GM21717 (cell line): Measurements from ENCODE around the gene TMEM150B.

Experiments used
- ATAC-seq: cut with Tn5 transposase; IDR thresholded peaks from one replicate; pipeline ENCODE4 v1.9.1; 2021; ENCODE audit warnings: mild to moderate bottlenecking, moderate library complexity; ENCODE audit not compliant: unreplicated experiment

Gene TMEM150B

DNA sequence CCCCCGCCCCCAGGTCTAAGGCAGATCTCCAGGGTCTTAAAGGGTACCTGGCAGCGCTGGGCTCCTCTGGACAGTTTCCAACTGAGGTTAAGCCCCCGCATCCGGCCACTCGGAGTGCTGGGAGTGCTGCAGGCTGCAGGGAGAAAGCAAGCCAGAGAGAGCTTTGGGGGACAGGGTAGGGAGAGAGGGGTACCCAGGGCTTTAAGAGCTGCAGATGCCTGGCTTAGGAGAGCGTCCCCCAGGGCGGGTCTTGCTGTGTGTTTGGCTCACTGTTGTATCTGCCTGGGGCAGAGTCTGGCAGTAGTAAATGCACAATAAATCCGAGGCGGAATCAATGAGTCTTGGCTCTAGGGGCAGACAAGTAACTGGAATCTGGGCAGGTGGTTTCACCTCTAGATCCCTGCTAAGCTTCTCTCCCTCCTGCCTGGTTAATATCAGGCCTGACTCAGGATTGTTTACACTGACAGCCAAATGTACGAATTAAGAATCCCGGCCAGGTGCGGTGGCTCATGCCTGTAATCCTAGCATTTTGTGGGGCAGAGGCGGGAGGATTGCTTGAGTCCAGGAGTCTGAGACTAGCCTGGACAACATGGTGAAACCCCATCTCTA is 30.2 kb upstream of the TMEM150B start:
- no peak for ATAC-seq

GRCh38 chr19:55354698-55355212 is 29.6 kb upstream of the TMEM150B start, which contains the start of gene COX6B2:
TSS of gene COX6B2 (minus strand) at chr19:55354719. CDS start at chr19:55354521, 198 bp downstream.
- ATAC-seq: no peak

GRCh38 chr19:55353803-55354697 is 28.9 kb upstream of the TMEM150B start:
- no peak for ATAC-seq

GRCh38 chr19:55353356-55353802 is 28.2 kb upstream of the TMEM150B start:
- ATAC-seq: no peak

DNA sequence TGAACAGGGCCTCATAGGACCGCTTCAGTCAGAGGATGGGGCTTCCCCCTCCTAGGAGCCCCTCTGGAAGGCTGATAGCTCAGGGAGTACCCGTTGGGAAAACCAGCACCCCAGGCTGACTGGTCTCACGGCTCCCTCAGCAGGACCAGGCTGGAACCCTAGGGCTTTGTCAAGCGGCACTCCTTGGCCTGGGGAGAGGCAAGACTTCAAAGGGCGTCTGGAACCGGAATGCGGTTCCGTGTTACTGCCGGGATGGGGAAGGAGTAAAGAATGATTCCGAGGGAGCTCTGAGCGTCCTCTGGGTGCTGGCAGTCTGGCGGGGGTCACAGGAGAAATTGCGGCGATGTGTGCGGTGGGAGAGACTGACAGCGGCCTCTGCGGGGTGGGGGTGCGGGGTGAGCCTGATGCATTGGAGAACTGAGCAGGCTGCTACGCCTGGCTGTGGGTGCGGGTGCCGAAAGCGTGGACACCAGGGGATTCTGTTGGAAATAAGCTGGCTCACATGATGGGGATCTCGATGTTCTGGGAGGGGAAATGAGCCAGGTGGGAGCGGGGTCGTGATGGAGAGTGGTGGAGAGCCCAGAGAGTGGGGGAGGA is 27.5 kb upstream of the TMEM150B start:
- no peak for ATAC-seq

GRCh38 chr19:55352040-55352439 is 26.9 kb upstream of the TMEM150B start:
- no peak for ATAC-seq

DNA sequence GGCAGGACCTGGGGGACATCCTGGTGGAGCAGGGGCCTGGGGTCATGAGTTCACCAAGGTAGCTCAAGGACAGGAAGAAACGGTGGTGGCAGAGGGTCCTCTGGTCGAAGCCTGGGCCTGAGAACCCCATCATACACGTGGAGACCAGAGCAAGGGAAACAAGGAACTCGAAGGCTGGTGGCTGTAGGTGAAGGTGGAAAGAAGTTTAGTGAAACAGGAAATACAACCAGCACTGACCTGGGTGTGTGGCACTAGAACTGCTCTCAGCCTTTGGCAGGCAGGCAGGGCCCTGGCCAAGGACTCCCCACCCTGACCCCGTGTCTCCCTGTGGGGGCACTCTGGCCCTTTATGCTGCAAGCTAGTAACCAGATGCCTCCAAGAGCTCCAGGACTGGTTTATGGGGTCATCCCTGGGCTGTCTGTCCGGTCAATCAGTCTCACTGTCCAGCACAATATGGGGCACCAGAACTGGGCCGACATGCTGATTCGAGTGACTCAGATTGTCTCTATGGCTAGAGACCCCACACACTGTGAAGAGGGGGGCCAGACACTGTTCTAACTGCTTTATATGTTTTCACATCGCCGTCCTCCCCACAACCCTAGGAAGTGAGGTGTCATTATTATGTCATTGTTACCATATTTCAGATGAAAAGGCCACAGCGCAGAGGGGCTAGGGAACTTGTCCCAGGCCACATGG is 25.6 kb upstream of the TMEM150B start:
- ATAC-seq: no peak

- no peak for ATAC-seq
Measured at GRCh38 chr19:55348317-55349034, 23.3 kb upstream of the TMEM150B start.

- no peak for ATAC-seq
Measured at GRCh38 chr19:55347442-55348009, 22.4 kb upstream of the TMEM150B start.

- no peak for ATAC-seq
Measured at GRCh38 chr19:55346725-55347441, 21.7 kb upstream of the TMEM150B start.

DNA sequence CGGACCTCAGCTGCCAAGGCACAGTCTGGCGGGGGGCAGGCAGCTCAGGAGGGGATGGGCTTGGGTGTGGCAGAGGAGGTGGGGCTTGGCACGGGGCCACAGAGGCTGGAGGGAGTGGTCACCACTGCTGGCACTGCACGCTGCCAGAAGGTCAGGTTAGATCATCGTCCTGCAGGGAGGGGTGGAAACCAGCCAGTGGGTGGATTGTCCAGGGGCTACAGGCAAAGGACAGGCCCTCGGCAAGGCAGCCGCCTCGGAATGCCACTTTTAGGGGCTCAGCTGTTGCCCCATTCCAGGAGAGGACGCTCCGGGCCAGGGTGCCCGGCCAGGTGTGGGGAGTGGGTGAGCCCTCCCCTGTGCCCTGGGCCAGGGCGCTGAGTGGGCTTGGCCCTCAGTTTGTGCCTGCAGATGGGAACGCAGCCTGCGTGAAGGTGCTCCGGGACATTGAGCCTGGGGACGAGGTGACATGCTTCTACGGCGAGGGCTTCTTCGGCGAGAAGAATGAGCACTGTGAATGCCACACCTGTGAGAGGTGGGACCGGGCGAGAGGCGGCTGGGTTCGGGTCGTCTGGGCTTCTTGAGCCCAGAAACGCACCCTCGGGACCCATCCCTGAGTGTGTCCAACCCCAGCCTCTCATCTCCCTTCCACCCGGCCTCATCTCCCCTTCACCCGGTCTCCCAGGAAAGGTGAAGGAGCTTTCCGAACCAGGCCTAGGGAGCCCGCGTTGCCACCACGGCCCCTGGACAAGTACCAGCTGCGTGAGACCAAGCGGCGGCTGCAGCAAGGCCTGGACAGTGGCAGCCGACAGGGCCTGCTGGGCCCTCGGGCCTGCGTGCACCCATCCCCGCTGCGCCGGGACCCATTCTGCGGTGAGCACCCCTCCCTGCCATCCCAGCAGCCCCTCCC is 20.9 kb upstream of the TMEM150B start:
- no peak for ATAC-seq

GRCh38 chr19:55345101-55345817 is 20.1 kb upstream of the TMEM150B start:
- no peak for ATAC-seq

- ATAC-seq: no peak
Measured at GRCh38 chr19:55344444-55344843, 19.3 kb upstream of the TMEM150B start.

- no peak for ATAC-seq
Measured at GRCh38 chr19:55341595-55342531, 16.7 kb upstream of the TMEM150B start.

- no peak for ATAC-seq
Measured at GRCh38 chr19:55341171-55341588, 16.0 kb upstream of the TMEM150B start.

DNA sequence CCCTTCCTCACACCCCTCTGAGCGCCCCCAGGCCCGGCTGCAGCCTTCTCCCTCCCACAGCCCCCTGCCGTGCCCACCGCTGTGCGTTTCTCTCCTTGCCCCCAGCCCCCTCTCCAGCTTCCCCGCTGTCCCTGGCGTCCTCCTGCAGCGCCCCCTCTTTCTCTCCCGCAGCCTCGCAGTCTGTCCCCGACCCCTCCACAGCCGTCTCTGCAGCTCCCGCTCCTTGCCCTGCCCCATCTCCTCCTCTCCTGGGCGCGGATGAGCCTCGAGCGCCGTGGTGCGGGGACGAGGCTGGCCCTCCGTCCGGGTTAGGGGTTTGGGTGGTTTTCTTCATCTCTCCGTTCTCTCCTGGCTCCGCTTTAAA is 15.6 kb upstream of the TMEM150B start:
- no peak for ATAC-seq
